K562 (cell line): ENCODE measurements around the gene AMDHD1. TPM values are rescaled to one million over a fixed set of nuclear protein-coding genes. Genes with fewer than 3 reads are reported as not detected.
A peak's percentile ranks its signal among the peaks of the same experiment; 100 is the strongest.

Experiments
- ATAC-seq: fragments of 200-7000 bp; cut with Tn5 transposase; 3 replicates; pipeline ENCODE4 v1.9.1; 2020; ENCODE audit warnings: moderate library complexity
- BruUV-seq: library from RNA; stranded (reverse); fragments of 400-500 nt; replicated peaks from 2 replicates; lab custom pipeline; 2021; lab: Mats Ljungman, UMichigan
- CTCF ChIA-PET: fragments of 300-600 bp; formaldehyde crosslinking; extraction: SDS; loops from one replicate; lab custom pipeline; 2021; ENCODE audit warnings: low intra/inter-chr PET ratio; lab: Yijun Ruan, JAX
- POLR2A ChIA-PET: fragments of 300-600, 350-650 bp; sonication (Branson Sonifier 250); formaldehyde crosslinking; extraction: SDS; loops from one replicate; lab custom pipeline; 2021; ENCODE audit warnings: antibody characterized with exemption, inconsistent platforms; lab: Yijun Ruan, JAX
- DNase-seq, 4 experiments: peaks; one replicate each; pipeline versions ENCODE4 v3.0.0 to v3.0.0-alpha.2; 2011 to 2018; ENCODE audit warnings: low spot score in 3 of 4, mixed read lengths in 3 of 4; ENCODE audit errors: extremely low read depth in 1 of 4
- FAIRE-seq: peaks from 2 replicates; lab custom pipeline; 2011; peaks lifted over from hg19 to GRCh38; lab: Jason Lieb, UNC
- H2AFZ ChIP-seq: 2 replicates; pipeline ENCODE4 v1.6.0; 2011; ENCODE audit warnings: low read depth, low read length, control low read depth, inconsistent platforms
- H3K27ac ChIP-seq: fragments of 200-600 bp; 3 replicates; pipeline ENCODE4 v1.8.0; 2011; ENCODE audit warnings: low read depth, mild to moderate bottlenecking, control low read depth, inconsistent platforms, low read length, moderate library complexity, mixed read lengths; ENCODE audit errors: extremely low read depth
- H3K27me3 ChIP-seq, 2 experiments: fragments of 300-600 bp in 1 of 2; 2 replicates in 1 of 2; 3 replicates in 1 of 2; pipeline versions ENCODE4 v1.6.0 to v1.8.0; 2011; ENCODE audit warnings: inconsistent platforms in 2 of 2, low read length in 2 of 2, mild to moderate bottlenecking in 1 of 2, mixed read lengths in 1 of 2, moderate library complexity in 1 of 2; ENCODE audit not compliant: control insufficient read depth in 2 of 2, insufficient read depth in 2 of 2
- H3K36me3 ChIP-seq: fragments of 300-600 bp; 3 replicates; pipeline ENCODE4 v1.8.0; 2011; ENCODE audit warnings: mild to moderate bottlenecking, low read length, inconsistent platforms; ENCODE audit not compliant: control insufficient read depth, insufficient read depth
- H3K4me1 ChIP-seq, 2 experiments: fragments of 200-600 bp in 1 of 2; replicated peaks in 1 of 2; 2 replicates in 1 of 2; 3 replicates in 1 of 2; pipeline versions ENCODE4 v1.5.1 to v1.8.0; 2011; ENCODE audit warnings: inconsistent platforms in 2 of 2, low read length in 2 of 2, mild to moderate bottlenecking in 1 of 2, mixed read lengths in 1 of 2, moderate library complexity in 1 of 2; ENCODE audit not compliant: control insufficient read depth in 2 of 2, insufficient read depth in 2 of 2
- H3K4me2 ChIP-seq: 2 replicates; pipeline ENCODE4 v1.6.1; 2011; ENCODE audit warnings: low read length, control low read depth, inconsistent platforms, mixed read lengths; ENCODE audit not compliant: insufficient read depth
- H3K4me3 ChIP-seq: fragments of 200-600 bp; sonication (generic), shearing (Covaris generic); 2 replicates; pipeline ENCODE4 v1.5.1; 2016; ENCODE audit warnings: control low read depth, inconsistent platforms
- H3K79me2 ChIP-seq: fragments of 200-600 bp; 3 replicates; pipeline ENCODE4 v1.8.0; 2011; ENCODE audit warnings: low read length, inconsistent platforms; ENCODE audit not compliant: control insufficient read depth, insufficient read depth
- H3K9ac ChIP-seq, 2 experiments: 2 replicates each; pipeline versions ENCODE4 v1.6.0 to v1.6.1; 2011; ENCODE audit warnings: low read depth in 2 of 2, low read length in 2 of 2, control low read depth in 1 of 2, inconsistent platforms in 1 of 2, mild to moderate bottlenecking in 1 of 2, mixed read lengths in 1 of 2; ENCODE audit not compliant: insufficient read depth in 1 of 2
- H3K9me1 ChIP-seq: one replicate; pipeline ENCODE4 v1.6.0; 2011; ENCODE audit warnings: inconsistent platforms, mild to moderate bottlenecking, low read length, moderate library complexity; ENCODE audit not compliant: control insufficient read depth, insufficient read depth
- H3K9me3 ChIP-seq: replicated peaks from 2 replicates; pipeline ENCODE4 v1.5.1; 2011; ENCODE audit warnings: low read depth, low read length, inconsistent platforms; ENCODE audit not compliant: control insufficient read depth, insufficient read depth
- H4K20me1 ChIP-seq: replicated peaks from 2 replicates; pipeline ENCODE4 v1.6.1; 2011; ENCODE audit warnings: low read length, inconsistent platforms, mixed read lengths; ENCODE audit not compliant: control insufficient read depth, insufficient read depth
- ELF4 ChIP-seq: fragments of 450-650 bp; formaldehyde crosslinking; IDR thresholded peaks from 2 replicates; pipeline ENCODE4 v1.4.0; 2022; ENCODE audit warnings: missing genetic modification characterization
- HOMEZ ChIP-seq: fragments of 250-450 bp; sonication (Bioruptor Pico); IDR thresholded peaks from 2 replicates; pipeline ENCODE4 v1.4.0; 2020; ENCODE audit warnings: mild to moderate bottlenecking, moderate library complexity
- RFX1 ChIP-seq: fragments of 450-650 bp; IDR thresholded peaks from 2 replicates; pipeline ENCODE4 v1.6.1; 2016; ENCODE audit warnings: mild to moderate bottlenecking, moderate library complexity
- SIRT6 ChIP-seq: IDR thresholded peaks from one replicate; pipeline ENCODE4 v1.6.1; 2012; ENCODE audit warnings: low read depth, mild to moderate bottlenecking, control low read depth, inconsistent platforms, low read length, moderate library complexity
- ZNF561 ChIP-seq: fragments of 450-650 bp; formaldehyde crosslinking; conservative IDR thresholded peaks from 2 replicates; pipeline ENCODE4 v1.4.0; 2020; ENCODE audit warnings: mild to moderate bottlenecking, moderate library complexity
- WGBS: fragments of 100-300 bp; shearing (Covaris generic); methylation state at CpG from one replicate; pipeline ENCODE4 v1.1.6; 2016; ENCODE audit warnings: low coverage, mixed read lengths; ENCODE audit not compliant: insufficient coverage; ENCODE audit errors: missing lambda C conversion rate; 5-methylcytosine and 5-hydroxymethylcytosine counted together
- in situ Hi-C: fragments of 300-500 bp; cut with MboI; formaldehyde crosslinking; loops from 4 replicates; pipeline ENCODE4 v1.15.0; 2018; ENCODE audit warnings: inconsistent platforms, mixed read lengths
- intact Hi-C: fragments of 100-400 bp; cut with micrococcal nuclease; formaldehyde crosslinking; loops from 2 replicates; pipeline ENCODE4 v1.14.2; 2022
- polyA plus RNA-seq, 8 experiments: library from polyadenylated mRNA; depleted of rRNA in 4 of 8; stranded (reverse) in 5 of 8; unstranded in 3 of 8; fragments of >200 nt; fragmentation: Nextera tagmentation in 2 of 8; fragmentation: Illumina TruSeq in 1 of 8; extraction: Ambion mirVana in 2 of 8; extraction: Trizol in 1 of 8; gene quantifications; 2 replicates each; pipeline versions ENCODE4 v1.2.1 to v1.2.3, GENCODE V29; 2011 to 2014; ENCODE audit warnings: inconsistent platforms in 1 of 8, missing spikeins in 1 of 8
- total RNA-seq, 7 experiments: library from RNA; depleted of rRNA in 6 of 7; stranded (reverse); fragments of >200 nt in 6 of 7; fragmentation: Illumina TruSeq in 2 of 7; extraction: Trizol in 2 of 7; gene quantifications; 2 replicates each; pipeline versions ENCODE4 v1.2.1 to v1.2.3, GENCODE V29; 2011 to 2021; ENCODE audit warnings: low replicate concordance in 1 of 7
- TF ChIP-seq, protein P1 (sequence below): sonication (generic); formaldehyde crosslinking; IDR thresholded peaks from 2 replicates; pipeline ENCODE4 v1.8.0; 2023; ENCODE audit warnings: mild to moderate bottlenecking, missing genetic modification reagents

AMDHD1 gene
- total and polyA plus RNA-seq, 9 of the 15 experiments (the other 6 are each of a cell fraction or from before 2014, with no cell fraction given) = not detected

DNA sequence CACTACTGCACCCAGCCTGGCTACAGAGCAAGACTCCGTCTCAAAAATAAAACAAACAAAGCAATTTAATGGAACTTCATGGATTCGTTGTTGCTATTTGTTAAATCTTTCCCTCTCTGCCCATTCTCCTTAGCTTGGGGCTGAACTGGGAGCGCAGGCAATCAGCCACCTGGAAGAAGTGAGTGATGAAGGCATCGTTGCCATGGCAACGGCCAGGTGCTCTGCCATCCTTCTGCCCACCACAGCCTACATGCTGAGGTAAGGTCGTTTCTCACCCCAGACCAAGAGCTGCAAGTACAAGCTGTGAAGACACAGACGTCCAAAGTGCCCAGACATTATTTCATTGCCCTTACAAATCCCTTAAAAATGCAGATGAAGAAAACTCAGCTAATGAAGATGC is 19.1 kb downstream of the AMDHD1 start:
- no TSS peak for BruUV-seq
- in situ Hi-C loops = no loop called here

More for the DNA sequence above, 19.1 kb downstream of the AMDHD1 start:
- FAIRE-seq = no peak
- Histone ChIP-seq H3K9ac (no peak overlapping the region), H3K9me1 (no peaks in the 10 kb centered on the region), H2AFZ (no peak overlapping the region), H3K36me3 (no peaks in the 10 kb centered on the region), H3K9me3 (no peaks in the 10 kb centered on the region), H3K79me2 (no peaks in the 10 kb centered on the region), H4K20me1 (no peaks in the 10 kb centered on the region), H3K4me2 (no peak overlapping the region), H3K4me3 (no peak overlapping the region), H3K27ac (no peak overlapping the region), H3K4me1 (no peaks in the 10 kb centered on the region), H3K27me3 (peaks cover 0 to 5% of the 10 kb centered on the region in 2 experiments; a peak in 1 of 5 replicates)
- WGBS = under 1% methylated on average over 7 of the region's 7 CpGs
- ChIA-PET POLR2A (no interaction called here), CTCF (no interaction called here)
- ATAC-seq = no peak
- DNase-seq = no peak
- intact Hi-C loops = no loop called here
- TF ChIP-seq HOMEZ (CRISPR knock-in tag) (no peak), ZNF561 (CRISPR knock-in tag) (no peak), SIRT6 (no peak), ELF4 (CRISPR knock-in tag) (no peak), RFX1 (peak; percentile 79)
- TF ChIP-seq, protein P1, sequence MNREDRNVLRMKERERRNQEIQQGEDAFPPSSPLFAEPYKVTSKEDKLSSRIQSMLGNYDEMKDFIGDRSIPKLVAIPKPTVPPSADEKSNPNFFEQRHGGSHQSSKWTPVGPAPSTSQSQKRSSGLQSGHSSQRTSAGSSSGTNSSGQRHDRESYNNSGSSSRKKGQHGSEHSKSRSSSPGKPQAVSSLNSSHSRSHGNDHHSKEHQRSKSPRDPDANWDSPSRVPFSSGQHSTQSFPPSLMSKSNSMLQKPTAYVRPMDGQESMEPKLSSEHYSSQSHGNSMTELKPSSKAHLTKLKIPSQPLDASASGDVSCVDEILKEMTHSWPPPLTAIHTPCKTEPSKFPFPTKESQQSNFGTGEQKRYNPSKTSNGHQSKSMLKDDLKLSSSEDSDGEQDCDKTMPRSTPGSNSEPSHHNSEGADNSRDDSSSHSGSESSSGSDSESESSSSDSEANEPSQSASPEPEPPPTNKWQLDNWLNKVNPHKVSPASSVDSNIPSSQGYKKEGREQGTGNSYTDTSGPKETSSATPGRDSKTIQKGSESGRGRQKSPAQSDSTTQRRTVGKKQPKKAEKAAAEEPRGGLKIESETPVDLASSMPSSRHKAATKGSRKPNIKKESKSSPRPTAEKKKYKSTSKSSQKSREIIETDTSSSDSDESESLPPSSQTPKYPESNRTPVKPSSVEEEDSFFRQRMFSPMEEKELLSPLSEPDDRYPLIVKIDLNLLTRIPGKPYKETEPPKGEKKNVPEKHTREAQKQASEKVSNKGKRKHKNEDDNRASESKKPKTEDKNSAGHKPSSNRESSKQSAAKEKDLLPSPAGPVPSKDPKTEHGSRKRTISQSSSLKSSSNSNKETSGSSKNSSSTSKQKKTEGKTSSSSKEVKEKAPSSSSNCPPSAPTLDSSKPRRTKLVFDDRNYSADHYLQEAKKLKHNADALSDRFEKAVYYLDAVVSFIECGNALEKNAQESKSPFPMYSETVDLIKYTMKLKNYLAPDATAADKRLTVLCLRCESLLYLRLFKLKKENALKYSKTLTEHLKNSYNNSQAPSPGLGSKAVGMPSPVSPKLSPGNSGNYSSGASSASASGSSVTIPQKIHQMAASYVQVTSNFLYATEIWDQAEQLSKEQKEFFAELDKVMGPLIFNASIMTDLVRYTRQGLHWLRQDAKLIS (CRISPR knock-in tag) = no peak
